HCT116 (cell line): ENCODE results near the gene FMN1. TPM values are rescaled to one million over a fixed set of nuclear protein-coding genes. Genes with fewer than 3 reads are reported as not detected.

Experiments used
- ATAC-seq: fragments of 200-7000 bp; cut with Tn5 transposase; 2 replicates; pipeline ENCODE4 v1.9.1; 2020; ENCODE audit warnings: mild to moderate bottlenecking, moderate library complexity
- BruUV-seq: library from RNA; stranded (reverse); fragments of 400-500 nt; replicated peaks from 2 replicates; lab custom pipeline; 2021; lab: Mats Ljungman, UMichigan
- CTCF ChIA-PET: fragments of 300-600 bp; sonication (Branson Sonifier 250); formaldehyde crosslinking; loops from one replicate; lab custom pipeline; 2021; ENCODE audit warnings: antibody characterized with exemption; lab: Charles Lee
- POLR2A ChIA-PET: fragments of 300-600, 350-600 bp; sonication (Branson Sonifier 250); formaldehyde crosslinking; loops from one replicate; lab custom pipeline; 2021; ENCODE audit warnings: antibody characterized with exemption; lab: Charles Lee
- RAD21 ChIA-PET, 2 experiments: fragments of 300-600 bp; sonication (Branson Sonifier 250); formaldehyde crosslinking; loops; one replicate each; lab custom pipeline; 2023; ENCODE audit warnings: low total read pairs in 2 of 2; ENCODE audit not compliant: uncharacterized antibody in 2 of 2, unreplicated experiment in 2 of 2, low non-redundant PET in 1 of 2; lab: Charles Lee
- DNase-seq: peaks from one replicate; pipeline ENCODE4 v3.0.0-alpha.2; 2010; ENCODE audit warnings: low read depth, low spot score
- H2AFZ ChIP-seq: fragments of 200-600 bp; shearing (Covaris generic), sonication (generic); 2 replicates; pipeline ENCODE4 v1.6.1; 2017; ENCODE audit warnings: low read depth, mixed run types, mixed read lengths, antibody characterized with exemption, low read length; ENCODE audit not compliant: poor library complexity, severe bottlenecking
- H3K27ac ChIP-seq: 2 replicates; pipeline ENCODE4 v1.5.1; 2012; ENCODE audit warnings: low read depth, low read length
- H3K27me3 ChIP-seq: fragments of 200-600 bp; sonication (generic); 2 replicates; pipeline ENCODE4 v1.6.1; 2016; ENCODE audit warnings: mixed run types, low read length, mixed read lengths; ENCODE audit not compliant: insufficient read depth
- H3K36me3 ChIP-seq, 2 experiments: fragments of 200-500 bp in 1 of 2; fragments of 200-600 bp in 1 of 2; sonication (Bioruptor generic) in 1 of 2; sonication (generic) in 1 of 2; 2 replicates each; pipeline versions ENCODE4 v1.5.1 to v1.6.1; 2014 to 2016; ENCODE audit warnings: low read length in 2 of 2, inconsistent platforms in 1 of 2, mixed read lengths in 1 of 2, mixed run types in 1 of 2; ENCODE audit not compliant: insufficient read depth in 2 of 2, control insufficient read depth in 1 of 2
- H3K4me1 ChIP-seq, 2 experiments: fragments of 200-600 bp in 1 of 2; sonication (generic) in 1 of 2; 2 replicates each; pipeline versions ENCODE4 v1.5.1 to v1.6.1; 2012 to 2017; ENCODE audit warnings: low read length in 2 of 2, inconsistent platforms in 1 of 2, mild to moderate bottlenecking in 1 of 2, mixed read lengths in 1 of 2, mixed run types in 1 of 2, moderate library complexity in 1 of 2; ENCODE audit not compliant: insufficient read depth in 2 of 2, control insufficient read depth in 1 of 2
- H3K4me2 ChIP-seq: fragments of 200-600 bp; sonication (generic); 2 replicates; pipeline ENCODE4 v1.6.1; 2017; ENCODE audit warnings: mixed run types, low read length, mixed read lengths
- H3K4me3 ChIP-seq, 2 experiments: fragments of 200-600 bp in 1 of 2; sonication (generic) in 1 of 2; replicated peaks in 1 of 2; 2 replicates each; pipeline ENCODE4 v1.5.1; 2011 to 2016; ENCODE audit warnings: low read length in 2 of 2, control low read depth in 1 of 2, low read depth in 1 of 2, mild to moderate bottlenecking in 1 of 2, mixed read lengths in 1 of 2, mixed run types in 1 of 2
- H3K79me2 ChIP-seq: fragments of 200-600 bp; sonication (generic); 2 replicates; pipeline ENCODE4 v1.6.1; 2017; ENCODE audit warnings: mild to moderate bottlenecking, mixed run types, low read length, moderate library complexity, mixed read lengths; ENCODE audit not compliant: insufficient read depth
- H3K9ac ChIP-seq: fragments of 200-600 bp; sonication (generic); 2 replicates; pipeline ENCODE4 v1.6.1; 2016; ENCODE audit warnings: low read length, mixed read lengths
- H3K9me2 ChIP-seq: fragments of 200-600 bp; sonication (generic), shearing (Covaris generic); 2 replicates; pipeline ENCODE4 v1.6.1; 2017; ENCODE audit warnings: mixed run types, mild to moderate bottlenecking, moderate library complexity; ENCODE audit not compliant: insufficient read depth
- H3K9me3 ChIP-seq, 2 experiments: fragments of 200-500 bp in 1 of 2; fragments of 200-600 bp in 1 of 2; sonication (Bioruptor generic) in 1 of 2; sonication (generic) in 1 of 2; 2 replicates each; pipeline ENCODE4 v1.6.1; 2014 to 2017; ENCODE audit warnings: low read length in 2 of 2, mixed read lengths in 2 of 2, inconsistent platforms in 1 of 2, low read depth in 1 of 2, mild to moderate bottlenecking in 1 of 2, mixed run types in 1 of 2, moderate library complexity in 1 of 2; ENCODE audit not compliant: control insufficient read depth in 1 of 2, insufficient read depth in 1 of 2
- H4K20me1 ChIP-seq: fragments of 200-600 bp; sonication (generic), shearing (Covaris generic); 2 replicates; pipeline ENCODE4 v1.6.1; 2017; ENCODE audit warnings: mixed run types, mild to moderate bottlenecking, moderate library complexity; ENCODE audit not compliant: insufficient read depth
- CBX3 ChIP-seq: IDR thresholded peaks from 2 replicates; pipeline ENCODE4 v1.6.1; 2012; ENCODE audit warnings: low read depth
- CEBPB ChIP-seq: IDR thresholded peaks from 2 replicates; pipeline ENCODE4 v1.6.1; 2012; ENCODE audit warnings: low read depth
- CTCF ChIP-seq, 3 experiments: fragments of 200-600 bp in 1 of 3; sonication (generic) in 1 of 3; IDR thresholded peaks in 2 of 3; conservative IDR thresholded peaks in 1 of 3; 2 replicates each; pipeline ENCODE4 v1.5.1; 2012 to 2017; ENCODE audit warnings: low read depth in 2 of 3, low read length in 2 of 3, antibody characterized with exemption in 1 of 3, borderline replicate concordance in 1 of 3, control low read depth in 1 of 3, mild to moderate bottlenecking in 1 of 3, mixed read lengths in 1 of 3, mixed run types in 1 of 3, moderate library complexity in 1 of 3; ENCODE audit not compliant: insufficient read depth in 1 of 3
- EGR1 ChIP-seq: IDR thresholded peaks from 2 replicates; pipeline ENCODE4 v1.6.1; 2012; ENCODE audit warnings: low read depth
- ELF1 ChIP-seq: IDR thresholded peaks from 2 replicates; pipeline ENCODE4 v1.6.1; 2012; ENCODE audit warnings: low read depth, borderline replicate concordance
- EZH2phosphoT487 ChIP-seq: fragments of 200-600 bp; IDR thresholded peaks from 2 replicates; pipeline ENCODE4 v1.6.1; 2018; ENCODE audit warnings: antibody characterized with exemption, borderline replicate concordance
- FOSL1 ChIP-seq: IDR thresholded peaks from 2 replicates; pipeline ENCODE4 v1.6.1; 2012; ENCODE audit warnings: low read depth
- MAX ChIP-seq: IDR thresholded peaks from 2 replicates; pipeline ENCODE4 v1.6.1; 2012
- SIN3A ChIP-seq: IDR thresholded peaks from 2 replicates; pipeline ENCODE4 v1.6.1; 2012; ENCODE audit warnings: low read depth
- SRF ChIP-seq: IDR thresholded peaks from 2 replicates; pipeline ENCODE4 v1.6.1; 2012; ENCODE audit warnings: low read depth
- ZFX ChIP-seq: fragments of 450-650 bp; IDR thresholded peaks from 2 replicates; pipeline ENCODE4 v1.6.1; 2017
- intact Hi-C: fragments of 100-400 bp; cut with micrococcal nuclease; formaldehyde crosslinking; loops from 2 replicates; pipeline ENCODE4 v1.10.0; 2022
- total RNA-seq: library from RNA; stranded (reverse); gene quantifications from one replicate; pipeline ENCODE4 v1.2.1, GENCODE V29; 2021; ENCODE audit not compliant: unreplicated experiment

FMN1 gene
- total RNA-seq, 1 experiment from 2014 or later = 0.39 TPM

GRCh38 chr15:32908135-32908801 lies 286.2 kb downstream of the FMN1 start:
- RAD21 ChIA-PET = no interaction called here
- POLR2A ChIA-PET = no interaction called here
- CTCF ChIA-PET = interaction anchor here (0.9 to 1.0 kb wide), 2 partner anchors 28 kb away, joined by 3 read pairs; no protein-coding TSS in a partner anchor
- Histone ChIP-seq H2AFZ (no peak overlapping the region), H3K4me3 (no peak overlapping the region), H3K79me2 (no peaks in the 10 kb centered on the region), H3K27ac (no peak overlapping the region), H4K20me1 (no peaks in the 10 kb centered on the region), H3K27me3 (no peaks in the 10 kb centered on the region), H3K9ac (no peak overlapping the region), H3K9me3 (no peaks in the 10 kb centered on the region), H3K36me3 (no peaks in the 10 kb centered on the region), H3K9me2 (no peaks in the 10 kb centered on the region), H3K4me1 (no peaks in the 10 kb centered on the region), H3K4me2 (no peak overlapping the region)
- TF ChIP-seq MAX = no peak
- TF ChIP-seq CBX3 = no peak
- no peak for TF ChIP-seq ELF1
- TF ChIP-seq EZH2phosphoT487 = no peak
- no peak for TF ChIP-seq SIN3A
- no peak for TF ChIP-seq CEBPB
- TF ChIP-seq CTCF (IDR thresholded peaks at IDR 0.05 in 2 of 3, conservative IDR thresholded peaks at IDR 0.05 in 1 of 3; ENCODE audit: borderline replicate concordance in 1 of 3, insufficient read depth in 1 of 3, low read depth in 2 of 3, low read length in 2 of 3) = no peak
- TF ChIP-seq EGR1 = no peak
- TF ChIP-seq SRF = no peak
- TF ChIP-seq ZFX = no peak
- no peak for TF ChIP-seq FOSL1
- no peak for DNase-seq
- BruUV-seq = no TSS peak
- intact Hi-C loops = no loop called here
- ATAC-seq = no peak
